HG02885 (cell line): ENCODE data around the gene MAML2.

Experiments used
- ATAC-seq: cut with Tn5 transposase; IDR thresholded peaks from one replicate; pipeline ENCODE4 v1.9.1; 2021; ENCODE audit warnings: mild to moderate bottlenecking; ENCODE audit not compliant: unreplicated experiment, poor library complexity

The MAML2 gene

DNA sequence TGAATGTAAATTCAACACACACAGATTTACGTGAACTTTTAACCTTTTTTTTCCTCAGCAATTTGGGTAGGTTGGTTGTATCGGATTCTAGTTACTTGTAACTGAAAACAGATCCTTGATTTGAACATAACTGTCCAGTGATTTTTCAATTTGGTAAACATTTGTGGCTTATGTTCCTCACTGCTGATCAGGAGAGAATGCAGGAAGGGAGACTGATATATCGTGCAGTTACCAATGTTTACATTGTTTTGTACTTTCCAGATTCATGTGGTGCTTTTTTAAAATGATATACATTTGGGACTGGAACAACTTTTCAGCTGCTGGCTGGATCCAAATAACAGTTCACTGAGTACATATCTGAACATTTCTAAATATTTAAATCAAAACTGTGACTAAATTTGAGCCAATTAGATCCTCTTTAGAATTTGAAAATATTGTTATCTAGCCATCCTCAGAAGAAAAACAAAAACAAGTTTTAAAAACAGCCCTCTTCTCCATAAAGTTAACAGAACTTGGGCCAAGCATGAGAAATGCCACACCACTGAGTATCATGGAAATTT lies 334.8 kb downstream of the MAML2 start:
- ATAC-seq, result no peak

DNA sequence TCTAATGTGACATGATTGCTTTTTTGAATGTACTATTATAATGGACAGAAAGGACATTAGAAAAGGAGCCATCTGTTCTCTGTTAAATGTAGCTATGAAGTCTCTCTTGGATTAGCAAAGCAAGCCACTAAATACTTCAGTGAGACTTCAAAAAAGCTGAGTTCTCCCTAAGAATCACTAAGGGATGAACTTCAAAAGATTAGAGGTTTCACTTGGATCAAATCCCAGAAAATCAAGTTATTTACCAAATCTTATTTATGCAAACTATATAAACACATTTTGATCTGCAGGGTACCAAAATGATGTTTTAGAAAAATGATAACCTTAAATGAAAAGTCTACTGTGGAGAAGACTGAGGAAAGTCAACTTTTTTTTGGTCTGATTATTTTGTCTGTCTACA lies 337.0 kb downstream of the MAML2 start:
- ATAC-seq, result no peak

DNA sequence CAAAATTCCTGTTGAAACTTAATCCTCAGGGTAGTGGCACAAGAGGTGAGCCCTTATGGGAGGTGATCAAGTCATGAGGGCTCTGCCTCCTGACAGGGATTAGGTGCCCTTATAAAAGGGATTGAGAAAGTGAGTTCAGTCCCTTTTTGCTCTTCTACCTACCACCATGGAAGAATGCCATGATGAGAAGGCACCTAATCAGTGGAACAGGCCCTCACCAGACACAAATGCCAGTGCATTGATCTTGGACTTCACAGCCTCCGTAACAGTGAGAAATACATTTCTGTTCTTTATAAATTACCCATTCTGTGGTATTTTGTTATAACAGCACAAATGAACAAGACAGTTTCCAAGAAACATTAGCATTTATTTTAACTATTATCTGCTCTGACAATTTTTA lies 338.1 kb downstream of the MAML2 start:
- no peak for ATAC-seq

DNA sequence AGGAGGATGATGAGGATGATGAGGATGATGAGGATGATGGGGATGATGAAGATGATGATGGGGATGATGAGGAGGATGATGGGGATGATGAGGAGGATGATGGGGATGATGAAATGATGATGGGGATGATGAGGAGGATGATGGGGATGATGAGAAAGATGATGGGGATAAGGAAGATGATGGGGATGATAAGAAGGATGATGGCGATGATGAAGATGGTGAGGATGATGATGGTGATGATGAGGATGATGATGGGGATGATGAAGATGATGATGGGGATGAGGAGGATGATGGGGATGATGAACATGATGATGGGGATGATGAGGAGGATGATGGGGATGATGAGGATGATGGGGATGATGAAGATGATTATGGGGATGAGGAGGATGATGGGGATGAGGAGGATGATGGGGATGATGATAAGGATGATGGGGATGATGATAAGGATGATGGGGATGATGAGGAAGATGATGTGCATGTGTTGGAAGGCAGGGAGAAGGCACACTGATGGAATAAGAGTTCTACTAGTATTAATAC lies 340.2 kb downstream of the MAML2 start:
- ATAC-seq, result no peak

DNA sequence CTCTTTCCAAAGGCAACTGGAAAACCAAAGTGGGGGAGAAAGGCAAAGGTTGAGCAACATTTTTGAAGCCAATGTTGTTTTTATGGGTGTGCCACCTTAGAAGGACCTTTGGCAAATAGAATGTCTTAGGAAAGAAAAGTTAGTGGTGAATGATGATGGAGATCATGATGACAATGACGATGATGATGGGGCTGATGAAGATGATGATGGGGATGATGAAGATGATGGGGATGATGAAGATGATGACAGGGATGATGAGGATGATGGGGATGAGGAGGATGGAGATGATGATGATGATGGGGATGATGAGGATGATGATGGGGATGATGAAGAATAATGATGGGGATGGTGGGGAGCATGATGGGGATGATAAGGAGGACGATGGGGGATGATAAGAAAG lies 340.7 kb downstream of the MAML2 start:
- no peak for ATAC-seq

DNA sequence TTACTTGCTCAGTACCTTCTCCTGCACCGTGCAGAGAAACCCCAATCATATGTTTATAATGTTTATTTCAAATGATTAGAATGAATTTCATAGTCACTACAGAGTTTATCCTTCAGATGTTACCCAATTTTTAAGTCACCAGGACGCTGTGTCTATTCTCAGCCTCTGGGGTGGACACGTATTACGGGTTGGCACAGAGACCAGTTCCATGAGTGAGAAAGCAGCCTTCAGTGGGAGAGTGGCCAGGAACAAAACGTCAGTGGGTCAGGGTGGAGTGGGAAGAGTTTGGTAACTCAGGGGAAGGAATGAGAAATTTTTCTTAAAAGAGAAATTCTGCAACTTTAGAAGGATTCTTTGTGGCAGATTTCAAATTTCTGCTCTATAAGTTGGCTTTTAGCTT lies 342.0 kb downstream of the MAML2 start:
- ATAC-seq, result no peak

DNA sequence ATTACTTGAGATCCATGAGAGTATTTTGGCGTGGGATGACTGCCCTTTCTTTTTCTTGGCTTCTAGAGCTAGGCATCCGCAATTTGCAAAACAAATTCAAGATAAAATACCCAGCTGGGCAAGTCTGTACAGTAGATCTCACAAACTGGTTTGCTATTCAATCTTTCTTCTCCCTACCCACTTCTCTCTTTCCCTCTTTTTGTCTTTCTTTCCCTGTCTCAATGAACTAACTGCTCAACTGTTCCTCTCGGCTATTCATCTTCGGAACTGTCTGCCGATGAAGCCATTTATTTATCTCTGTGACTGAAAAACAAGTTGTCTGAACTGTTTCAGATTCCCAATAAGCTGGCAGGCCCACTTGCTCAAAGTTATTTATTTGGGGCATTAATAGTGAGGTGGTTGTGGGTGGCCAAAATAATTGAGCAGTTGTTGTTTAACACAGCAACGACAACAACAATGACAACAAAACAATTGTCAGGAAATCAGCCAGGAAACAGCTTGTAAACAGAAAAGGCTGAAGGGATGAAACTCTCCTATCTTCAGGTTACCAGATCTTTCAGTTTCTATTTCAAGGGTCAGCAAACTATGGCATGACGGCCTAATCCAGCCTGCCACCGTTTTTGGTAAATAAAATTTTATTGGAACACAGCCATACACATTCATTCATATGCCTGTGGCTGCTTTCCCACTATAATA lies 343.1 kb downstream of the MAML2 start:
- ATAC-seq, result no peak

DNA sequence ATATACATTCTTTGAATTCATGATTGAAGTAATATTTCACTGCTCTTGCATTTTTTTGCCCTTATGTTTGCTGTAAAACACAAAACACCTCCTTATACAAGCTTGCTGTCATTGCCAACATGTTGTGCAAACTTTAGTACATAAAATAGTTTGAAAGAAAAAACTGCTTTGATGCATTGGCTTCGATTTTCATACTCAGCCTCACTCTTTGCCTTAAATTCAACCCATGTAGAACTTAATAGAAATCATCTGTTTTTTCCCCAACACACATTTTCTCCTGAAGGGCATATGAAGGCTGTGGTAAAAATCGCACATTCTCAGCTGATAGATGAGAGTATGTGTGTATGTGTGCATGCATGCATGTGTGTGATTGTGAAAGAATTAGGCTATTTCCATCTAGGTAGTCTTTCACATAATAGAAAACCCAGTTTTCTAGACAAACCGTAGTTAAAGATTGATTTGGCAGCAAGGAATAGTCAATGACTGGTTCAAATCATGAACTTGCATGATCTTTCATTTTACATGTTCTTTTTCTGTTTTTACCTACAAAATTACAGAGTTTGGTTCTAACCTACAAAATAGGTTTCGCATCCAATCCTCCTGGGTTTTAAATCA lies 346.3 kb downstream of the MAML2 start:
- no peak for ATAC-seq

DNA sequence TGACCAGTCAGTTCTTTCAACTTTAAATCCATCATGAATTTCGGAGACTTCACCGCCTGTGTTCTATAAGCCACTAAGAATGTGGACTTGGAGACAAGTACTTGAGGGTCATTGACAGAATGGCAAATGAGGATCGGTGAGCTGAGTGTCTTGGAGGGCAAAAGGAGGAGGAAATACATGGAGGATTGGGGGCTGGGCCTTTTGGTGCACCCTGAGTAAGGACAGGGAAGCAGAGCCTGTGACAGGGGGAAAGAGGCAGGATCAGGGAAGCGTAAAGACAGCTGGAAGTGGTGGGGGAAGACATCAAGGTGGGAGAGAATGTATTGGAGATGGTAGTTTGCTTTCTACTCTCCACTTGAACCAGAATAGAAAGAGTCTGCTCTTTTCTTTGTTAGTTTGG lies 348.7 kb downstream of the MAML2 start:
- no peak for ATAC-seq

DNA sequence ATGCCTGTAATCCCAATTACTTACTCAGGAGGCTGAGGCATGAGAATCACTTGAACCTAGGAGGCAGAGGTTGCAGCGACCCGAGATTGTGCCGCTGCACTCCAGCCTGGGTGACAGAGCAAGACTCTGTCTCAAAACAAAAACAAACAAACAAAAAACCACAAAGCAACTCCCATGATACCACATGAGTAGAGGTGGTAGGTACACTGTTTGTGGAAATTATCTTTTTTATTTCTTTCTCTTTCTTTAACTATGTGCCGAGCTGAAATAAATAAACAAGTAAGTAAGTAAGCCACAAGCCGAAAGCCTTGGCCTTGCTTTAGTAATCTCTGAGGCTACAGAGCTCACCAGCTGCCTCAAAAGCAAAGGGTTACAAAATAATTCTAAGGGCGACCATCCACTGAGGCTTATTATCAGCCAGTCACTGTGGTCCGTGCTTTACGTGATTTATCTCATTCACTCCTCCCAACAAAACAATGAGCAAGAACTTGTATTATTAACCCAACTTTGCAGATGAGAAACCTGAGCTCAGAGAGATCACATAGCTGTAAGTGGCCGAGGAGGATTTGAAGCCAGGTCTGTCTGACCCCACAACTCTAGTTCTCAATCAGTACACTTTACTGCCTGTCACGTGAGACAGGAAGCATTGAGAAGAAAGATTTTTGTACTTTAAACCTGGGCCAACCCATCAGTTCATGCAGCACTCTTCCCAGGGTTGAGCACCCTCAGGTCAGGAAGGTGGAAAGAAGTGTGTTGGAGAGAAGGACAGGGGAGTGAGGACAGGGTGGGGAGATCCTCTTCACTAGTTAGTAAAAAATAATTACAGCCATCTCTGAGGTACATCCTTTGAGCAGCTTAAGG lies 349.3 kb downstream of the MAML2 start:
- no peak for ATAC-seq

DNA sequence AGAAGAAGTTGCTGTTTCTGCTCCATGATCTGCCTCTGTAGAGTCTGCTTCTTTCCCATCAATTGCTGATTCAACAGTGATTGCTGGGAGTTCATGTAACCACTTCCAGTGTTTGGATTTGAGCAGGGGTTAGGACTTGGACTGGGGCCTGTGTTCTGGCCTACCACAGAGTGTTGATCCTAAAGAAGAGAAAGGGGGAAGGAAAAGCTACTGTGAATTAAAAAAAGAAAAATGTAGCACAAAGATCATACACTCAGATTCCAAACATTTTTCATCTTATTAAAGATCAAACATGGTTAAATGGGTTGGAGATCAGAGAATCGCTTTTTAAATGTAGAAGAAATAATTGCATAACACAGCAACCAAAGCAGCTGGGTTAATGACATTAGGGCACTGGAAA lies 351.4 kb downstream of the MAML2 start:
- ATAC-seq, result no peak

DNA sequence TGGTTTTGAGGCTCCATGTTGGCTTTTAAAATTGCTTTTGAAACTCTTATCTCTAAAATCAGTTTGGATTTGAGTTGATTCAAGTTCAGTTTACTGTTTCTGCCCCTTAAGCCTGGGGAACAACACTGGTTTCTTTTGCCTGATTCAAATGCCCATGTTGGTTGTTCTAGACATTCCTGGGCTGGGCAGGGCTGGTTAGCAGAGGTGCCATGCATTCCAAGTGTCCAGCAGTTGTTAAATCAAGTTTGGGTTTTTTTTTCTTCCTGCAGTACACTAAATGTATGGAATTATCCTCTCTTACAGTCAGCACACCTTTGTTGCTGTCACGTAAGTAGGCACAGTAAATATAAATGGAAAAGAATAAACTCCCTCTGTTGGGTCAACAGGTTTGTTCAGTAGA lies 351.9 kb downstream of the MAML2 start:
- no peak for ATAC-seq

DNA sequence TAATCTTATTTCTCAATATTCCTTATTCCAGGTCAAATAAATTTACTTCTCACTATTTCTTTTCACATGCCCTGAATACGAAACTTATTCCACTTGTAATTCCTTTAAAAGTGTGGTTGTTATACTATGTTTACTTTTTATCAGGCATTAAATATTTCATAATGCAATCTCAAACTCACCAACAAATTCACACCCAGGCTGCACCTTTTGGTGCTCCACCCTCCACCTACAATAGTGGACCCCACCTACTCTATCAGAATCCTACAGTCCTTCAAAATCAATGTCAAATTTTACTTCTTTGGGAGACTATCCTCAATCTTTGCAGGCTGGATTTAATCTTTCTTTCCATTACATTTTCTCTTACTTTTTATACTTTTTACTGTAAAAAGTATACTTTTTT lies 353.2 kb downstream of the MAML2 start:
- no peak for ATAC-seq

DNA sequence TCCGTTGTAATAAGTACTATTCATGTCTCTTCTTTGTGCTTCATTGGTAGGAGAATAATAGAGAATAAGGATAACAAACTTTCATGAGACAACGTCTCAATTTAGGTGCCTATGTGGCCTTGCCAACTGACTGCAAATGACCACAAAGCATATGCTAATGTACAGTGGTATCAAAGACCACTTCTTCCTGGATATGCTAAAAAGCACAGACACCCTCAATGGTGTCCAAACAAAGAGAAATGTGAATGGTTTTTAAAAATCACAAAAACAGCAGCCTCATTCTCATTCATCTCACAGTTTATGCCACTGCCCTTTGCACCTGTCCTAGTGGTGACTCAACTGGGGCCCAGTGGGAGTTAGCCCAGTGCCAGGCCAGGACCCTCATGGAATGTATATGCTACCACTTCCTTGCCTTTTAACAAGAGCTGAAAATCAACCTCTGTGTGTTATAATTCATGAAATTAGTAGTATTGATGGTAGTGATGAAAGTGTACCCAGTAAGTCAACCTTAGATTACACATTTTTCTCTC lies 353.9 kb downstream of the MAML2 start:
- no peak for ATAC-seq

DNA sequence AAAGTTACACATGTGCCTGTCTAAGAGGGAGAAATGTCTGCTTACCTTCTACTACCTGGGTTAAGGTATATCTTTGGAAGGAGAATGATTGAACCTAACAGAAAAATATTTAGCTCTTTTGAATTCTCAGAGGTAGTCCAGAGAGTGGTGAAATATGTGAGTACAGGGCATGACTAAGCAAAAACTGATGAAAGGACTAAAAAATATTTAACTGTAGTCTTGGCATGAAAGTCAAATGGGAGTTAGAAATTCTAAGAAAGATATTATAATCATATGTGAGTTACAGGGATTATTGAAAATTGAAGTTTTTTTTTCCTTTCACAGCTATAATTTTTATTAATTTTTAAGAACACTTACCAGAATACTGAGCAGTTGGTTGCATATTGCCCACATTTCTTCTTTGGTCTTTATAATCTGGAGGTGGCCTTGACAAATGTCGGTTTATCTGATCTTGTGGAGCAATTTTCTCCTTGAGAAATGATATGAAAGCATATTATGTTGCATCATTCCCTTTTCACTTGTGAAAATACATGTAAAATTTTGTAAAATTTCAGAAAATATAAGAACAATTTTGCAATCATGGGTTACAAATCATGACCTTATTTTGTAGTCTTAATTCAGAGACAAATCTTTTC lies 357.7 kb downstream of the MAML2 start:
- no peak for ATAC-seq

DNA sequence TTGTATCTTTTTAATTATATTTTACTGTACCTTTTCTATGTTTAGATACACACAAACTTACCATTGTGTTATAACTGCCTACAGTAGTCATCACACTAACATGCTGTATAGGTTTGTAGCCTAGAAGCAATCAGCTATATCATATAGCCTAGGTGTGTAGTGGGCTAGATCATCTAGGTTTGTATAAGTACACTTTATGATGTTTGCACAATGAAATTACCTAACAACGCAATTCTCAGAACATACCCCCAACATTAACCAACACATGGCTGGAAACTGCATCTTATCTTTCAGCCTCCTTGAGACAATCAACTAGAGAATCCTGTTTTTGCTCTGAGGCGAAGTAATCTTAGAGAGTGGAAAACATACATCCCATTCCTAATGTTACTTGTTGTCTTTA lies 358.9 kb downstream of the MAML2 start:
- ATAC-seq, result no peak

DNA sequence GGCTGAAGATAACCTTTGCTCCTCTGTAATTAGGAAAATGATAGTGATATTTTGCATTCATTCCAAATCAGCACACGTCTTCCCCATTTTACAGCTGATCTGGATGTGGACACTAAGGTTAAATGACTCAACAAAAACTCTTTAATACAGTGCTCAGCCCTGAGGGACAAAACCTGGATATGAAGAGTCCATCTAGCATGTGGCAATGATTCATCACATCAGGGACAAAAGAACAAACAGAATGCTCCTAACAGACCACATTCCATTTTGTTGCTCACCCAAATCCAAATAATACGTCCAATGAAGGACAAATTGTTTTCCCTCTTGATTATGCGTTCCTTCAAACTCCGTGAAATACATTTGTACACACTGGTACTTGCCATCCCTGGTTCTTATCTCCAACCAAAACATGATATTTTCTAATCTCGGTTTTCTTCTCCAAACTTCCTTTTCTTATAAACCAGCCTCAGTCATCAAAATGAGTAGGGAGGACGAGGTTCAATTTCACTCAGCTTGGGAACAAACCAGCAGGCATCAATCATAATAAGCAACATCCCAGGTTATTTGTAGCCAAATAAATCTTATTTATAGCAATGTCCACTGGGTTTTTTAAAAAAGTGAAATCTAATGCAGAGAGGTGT lies 365.3 kb downstream of the MAML2 start:
- no peak for ATAC-seq

DNA sequence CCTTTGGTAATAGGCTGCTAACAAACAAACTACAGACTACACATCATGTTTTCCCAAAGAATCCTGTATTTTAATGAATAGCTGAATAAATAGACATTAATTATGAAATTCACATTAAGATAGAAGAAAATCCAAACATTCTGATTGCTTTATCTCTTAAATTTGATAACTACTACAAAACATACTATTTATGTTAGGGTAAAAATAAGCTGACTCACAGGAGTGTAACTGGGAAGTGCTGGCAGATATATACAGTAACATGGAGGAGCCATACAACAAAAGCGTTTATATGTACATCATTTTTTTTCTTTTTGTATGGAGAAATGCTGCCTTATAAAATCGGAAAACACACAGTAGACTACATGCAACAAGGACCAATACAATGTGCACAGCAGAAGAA lies 366.4 kb downstream of the MAML2 start:
- ATAC-seq, result no peak

DNA sequence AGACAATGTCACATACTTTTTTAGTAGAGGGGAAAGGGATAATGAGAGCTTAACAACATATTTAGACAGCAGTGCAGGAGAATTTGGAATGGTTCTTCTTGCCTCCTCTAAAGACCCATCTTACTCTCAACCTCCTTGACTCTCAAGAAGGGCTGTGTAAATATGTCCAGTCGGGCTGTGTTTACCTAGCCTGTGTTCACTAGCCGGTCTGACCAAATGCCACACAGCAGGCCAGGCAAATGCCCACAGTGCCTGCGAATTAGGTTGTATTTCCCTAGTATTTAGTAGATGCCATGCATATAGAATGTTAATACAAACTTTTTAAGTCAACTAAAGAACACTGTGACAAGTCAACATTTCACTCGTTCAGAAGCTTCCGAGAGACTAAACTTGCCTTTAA lies 367.7 kb downstream of the MAML2 start:
- ATAC-seq, result no peak

DNA sequence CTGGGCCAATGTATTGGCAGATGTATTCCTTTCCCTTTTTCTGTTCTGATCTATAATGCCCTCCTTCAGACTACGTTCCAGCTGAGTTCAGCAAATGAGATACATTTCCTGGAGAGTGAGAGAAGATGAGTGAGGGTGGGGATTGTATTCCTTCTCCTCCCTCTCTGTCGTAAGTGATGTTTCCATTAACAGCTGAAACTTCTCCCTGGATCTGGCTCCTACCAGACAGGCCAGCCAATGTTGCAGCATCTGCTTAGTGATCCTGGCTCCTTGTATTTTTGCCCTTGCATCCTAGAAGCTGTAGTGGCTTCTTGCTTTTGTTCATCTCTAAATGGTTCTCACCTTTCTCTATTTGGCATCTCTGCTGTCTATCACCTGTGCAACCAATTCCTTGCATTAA lies 370.9 kb downstream of the MAML2 start:
- no peak for ATAC-seq
